GM12891 (cell line): Measurements from ENCODE around the gene TNPO2.

Experiments used
- PAX5 ChIP-seq: IDR thresholded peaks from 2 replicates; pipeline ENCODE4 v1.6.1; 2011; ENCODE audit warnings: low read length, moderate library complexity, mild to moderate bottlenecking; ENCODE audit not compliant: insufficient read depth, severe bottlenecking
- POLR2A ChIP-seq: IDR thresholded peaks from 2 replicates; pipeline ENCODE4 v1.6.1; 2011; ENCODE audit warnings: low read depth, low read length, control low read depth
- POLR2AphosphoS5 ChIP-seq: IDR thresholded peaks from 2 replicates; pipeline ENCODE4 v1.6.1; 2011; ENCODE audit warnings: low read depth, low read length, control low read depth
- POU2F2 ChIP-seq: IDR thresholded peaks from 2 replicates; pipeline ENCODE4 v1.6.1; 2011; ENCODE audit warnings: low read depth, mild to moderate bottlenecking, control low read depth, low read length, moderate library complexity
- SPI1 ChIP-seq: IDR thresholded peaks from 2 replicates; pipeline ENCODE4 v1.6.1; 2011; ENCODE audit warnings: low read depth, low read length, control low read depth
- TAF1 ChIP-seq: IDR thresholded peaks from 2 replicates; pipeline ENCODE4 v1.6.1; 2011; ENCODE audit warnings: low read depth, low read length, control low read depth

- TF ChIP-seq TAF1 (no peak), POLR2AphosphoS5 (no peak), POLR2A (no peak), SPI1 (no peak), POU2F2 (no peak), PAX5 (no peak)
These were observed 27.1 kb upstream of the TNPO2 start for GRCh38 chr19:12750851-12751250.
